GM18498 (cell line): ENCODE results near the gene UBE3D.
A peak's percentile ranks its signal among the peaks of the same experiment; 100 is the strongest.
"Not testable (repeated sequence)": the region's sequence is repeated elsewhere in the genome, so short reads cannot be mapped to it uniquely, and the experiment has no call there.

Experiments used
- ATAC-seq: cut with Tn5 transposase; IDR thresholded peaks from one replicate; pipeline ENCODE4 v1.9.1; 2021; ENCODE audit warnings: mild to moderate bottlenecking, moderate library complexity; ENCODE audit not compliant: unreplicated experiment

Gene UBE3D

GRCh38 chr6:83057705-83058321, 7.8 kb downstream of the UBE3D start:
- ATAC-seq, result peak; percentile 74

GRCh38 chr6:83055366-83055964, 10.2 kb downstream of the UBE3D start:
- ATAC-seq, result peak; percentile 58

GRCh38 chr6:83053678-83054077, 12.0 kb downstream of the UBE3D start:
- ATAC-seq, result no peak

GRCh38 chr6:83051377-83052172, 14.1 kb downstream of the UBE3D start:
- no peak for ATAC-seq

DNA sequence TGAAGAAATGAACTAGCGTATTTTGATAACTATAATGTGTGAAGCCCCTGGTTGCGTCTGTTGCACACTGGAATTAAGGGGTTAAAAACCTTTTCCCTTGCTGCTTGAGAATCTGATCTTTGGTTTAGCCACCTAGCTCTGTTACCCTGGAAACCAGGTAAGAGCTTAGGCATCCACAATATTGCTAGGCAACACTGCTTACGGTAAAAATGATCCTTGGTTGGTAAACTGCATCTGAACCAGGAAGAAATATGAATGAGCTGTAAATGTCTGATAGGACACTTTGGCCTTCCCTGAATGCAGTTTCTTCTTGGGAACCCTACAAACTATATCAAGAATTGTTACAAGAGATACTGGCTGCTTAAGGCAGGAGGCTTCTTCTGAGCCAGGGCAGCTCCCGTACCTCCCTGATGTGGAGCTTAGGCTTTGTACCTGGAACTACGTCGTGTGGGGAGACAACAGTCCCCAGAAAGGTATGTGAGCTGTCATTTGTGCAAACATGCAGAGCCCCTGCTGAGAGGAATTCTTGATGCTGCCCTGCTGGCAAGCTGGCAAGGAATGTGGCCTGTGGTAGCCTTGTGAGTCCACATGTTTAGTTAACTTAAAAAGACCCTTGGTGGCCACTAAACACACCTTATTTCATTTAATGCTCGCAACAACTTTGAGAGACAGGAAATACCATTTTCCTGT, 18.4 kb downstream of the UBE3D start:
- ATAC-seq, result no peak

GRCh38 chr6:83044091-83044768, 21.4 kb downstream of the UBE3D start:
- no peak for ATAC-seq

- no peak for ATAC-seq
Measured at GRCh38 chr6:83042467-83043053, 23.1 kb downstream of the UBE3D start.

- ATAC-seq, result no peak
Measured at GRCh38 chr6:83038246-83038645, 27.4 kb downstream of the UBE3D start.

DNA sequence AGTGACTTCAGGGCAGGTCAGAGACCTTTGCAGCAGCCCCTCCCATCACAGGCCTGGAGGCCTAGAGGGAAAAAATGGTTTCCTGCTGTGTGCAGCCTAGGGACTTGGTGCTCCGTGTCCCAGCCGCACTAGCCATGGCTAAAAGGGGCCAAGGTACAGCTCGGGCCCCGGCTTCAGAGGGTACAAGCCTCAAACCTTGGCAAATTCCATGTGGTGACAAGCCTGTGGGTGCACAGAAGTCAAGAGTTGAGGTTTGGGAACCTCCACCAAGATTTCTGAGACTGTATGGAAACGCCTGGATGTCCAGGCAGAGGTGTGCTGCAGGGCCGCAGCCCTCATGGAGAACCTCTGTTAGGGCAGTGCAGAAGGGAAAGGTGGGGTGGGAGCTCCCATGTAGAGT, 34.0 kb downstream of the UBE3D start:
- ATAC-seq, result no peak

DNA sequence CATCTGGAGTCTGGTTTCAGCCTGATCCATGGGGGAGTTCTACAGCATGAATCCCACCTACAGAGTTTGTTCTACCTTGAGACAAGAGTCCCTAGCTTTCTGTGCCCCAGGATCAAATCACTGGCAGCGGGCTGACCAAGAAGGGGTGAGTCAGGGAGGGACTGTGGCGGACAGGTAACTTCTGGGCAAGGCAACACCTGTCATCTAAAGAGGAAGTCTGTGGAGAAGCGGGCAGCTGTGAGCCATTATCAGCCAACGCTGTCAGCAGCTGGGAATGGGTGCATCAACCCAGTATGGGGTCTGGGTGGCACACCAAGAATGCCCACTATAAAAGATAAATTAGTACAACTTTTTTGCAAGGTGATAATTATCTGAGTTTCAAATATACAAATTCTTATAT, 45.9 kb downstream of the UBE3D start:
- no peak for ATAC-seq

DNA sequence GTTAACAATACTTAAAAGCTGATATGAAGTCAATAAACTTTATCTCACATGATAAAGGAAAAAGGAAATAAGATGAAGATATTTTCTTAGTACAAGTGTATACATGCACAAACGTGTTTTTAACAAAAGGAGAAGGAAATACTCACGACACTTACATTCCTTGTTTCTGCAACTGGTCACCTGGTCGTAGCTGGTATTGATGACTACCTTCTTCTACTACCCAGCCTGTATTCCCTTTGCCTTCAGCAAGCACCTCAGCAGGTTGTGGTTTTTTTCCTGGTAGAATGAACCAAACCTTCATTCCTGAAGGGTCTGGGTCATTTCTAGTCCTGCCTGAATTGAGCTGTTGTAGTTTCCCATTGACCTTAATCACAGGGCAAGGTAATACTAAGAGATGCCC, 54.5 kb downstream of the UBE3D start:
- ATAC-seq, result not testable (repeated sequence)

GRCh38 chr6:83008626-83009025, 57.0 kb downstream of the UBE3D start:
- no peak for ATAC-seq

DNA sequence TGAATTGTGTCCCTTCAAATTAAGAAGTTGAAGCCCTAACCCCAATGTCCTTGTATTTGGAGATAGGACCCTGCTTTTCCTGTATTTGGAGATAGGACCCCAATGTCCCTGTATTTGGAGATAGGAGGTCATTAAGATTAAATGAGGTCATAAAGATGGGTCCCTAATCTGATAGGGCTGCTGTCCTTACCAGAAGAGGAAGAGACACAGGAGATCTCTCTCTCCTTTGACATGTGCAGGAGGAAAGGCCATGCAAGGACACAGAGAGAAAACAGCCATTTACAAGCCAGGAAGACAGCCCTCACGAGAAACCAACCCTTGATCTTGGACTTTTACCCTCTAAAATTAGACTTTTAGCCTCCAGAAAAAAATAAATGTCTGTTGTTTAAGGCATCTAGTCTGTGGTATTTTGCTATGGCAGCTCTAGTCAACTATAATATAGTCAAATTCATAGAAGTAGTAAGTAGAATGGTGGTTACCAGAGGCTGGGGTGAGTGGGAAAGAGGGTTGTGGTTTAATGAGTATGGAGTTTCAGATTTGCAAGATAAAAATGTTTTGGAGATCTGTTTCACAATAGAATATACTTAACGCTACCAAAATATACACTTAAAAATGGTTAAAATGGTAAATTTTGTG, 59.3 kb downstream of the UBE3D start:
- no peak for ATAC-seq

- ATAC-seq, result no peak
Measured at GRCh38 chr6:82996156-82996555, 69.5 kb downstream of the UBE3D start.

GRCh38 chr6:82995066-82995465, 70.6 kb downstream of the UBE3D start:
- ATAC-seq, result no peak

- ATAC-seq, result no peak
Measured at GRCh38 chr6:82989736-82990290, 75.8 kb downstream of the UBE3D start.

- ATAC-seq, result no peak
Measured at GRCh38 chr6:82988930-82989351, 76.7 kb downstream of the UBE3D start.

DNA sequence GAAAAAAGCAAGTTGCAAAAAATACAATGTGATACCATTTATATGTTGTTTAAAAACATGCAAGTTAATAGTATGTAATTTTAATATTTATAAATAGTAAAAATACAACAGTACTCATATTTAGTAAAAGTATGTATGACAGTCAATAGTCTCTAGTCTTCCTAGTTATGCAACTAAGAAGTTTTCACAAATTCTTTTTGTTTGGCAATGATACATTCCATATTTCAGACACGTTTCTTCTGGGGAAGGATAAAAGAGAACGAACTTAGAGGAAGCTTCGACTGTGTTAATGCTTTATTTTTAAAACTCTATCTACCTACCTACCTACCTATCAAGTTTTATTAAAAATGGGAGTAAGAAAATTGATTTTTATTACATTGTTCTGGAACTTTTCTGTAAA, 77.7 kb downstream of the UBE3D start:
- ATAC-seq, result no peak

GRCh38 chr6:82987416-82987815, 78.2 kb downstream of the UBE3D start:
- no peak for ATAC-seq

DNA sequence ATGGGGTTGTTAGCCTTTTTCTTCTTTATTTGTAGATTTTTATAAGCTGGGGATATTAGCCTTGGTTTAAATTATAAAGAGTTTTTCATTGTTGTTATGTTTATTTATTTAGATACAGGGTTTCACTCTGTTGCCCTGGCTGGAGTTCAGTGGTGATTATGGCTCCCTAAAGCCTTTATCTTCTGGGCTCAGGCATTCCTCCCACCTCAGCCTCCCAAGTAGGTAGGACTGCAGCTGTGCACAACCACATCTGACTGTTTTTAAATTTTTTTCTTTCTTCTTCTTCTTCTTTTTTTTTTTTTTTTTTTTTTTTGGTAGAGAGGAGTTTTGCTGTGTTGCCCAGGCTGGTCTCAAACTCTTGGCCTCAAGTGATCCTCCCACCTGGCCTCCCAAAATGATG, 80.9 kb downstream of the UBE3D start:
- no peak for ATAC-seq
